ENCODE measurements around the gene F8. TPM values are rescaled to one million over a fixed set of nuclear protein-coding genes. Genes with fewer than 3 reads are reported as not detected.
A peak's percentile ranks its signal among the peaks of the same experiment; 100 is the strongest.

The F8 gene
- total and polyA plus RNA-seq, 9 of the 15 experiments (the other 6 are each of a cell fraction or from before 2014, with no cell fraction given), result 0.41 to 3.8 (median 0.91) TPM

DNA sequence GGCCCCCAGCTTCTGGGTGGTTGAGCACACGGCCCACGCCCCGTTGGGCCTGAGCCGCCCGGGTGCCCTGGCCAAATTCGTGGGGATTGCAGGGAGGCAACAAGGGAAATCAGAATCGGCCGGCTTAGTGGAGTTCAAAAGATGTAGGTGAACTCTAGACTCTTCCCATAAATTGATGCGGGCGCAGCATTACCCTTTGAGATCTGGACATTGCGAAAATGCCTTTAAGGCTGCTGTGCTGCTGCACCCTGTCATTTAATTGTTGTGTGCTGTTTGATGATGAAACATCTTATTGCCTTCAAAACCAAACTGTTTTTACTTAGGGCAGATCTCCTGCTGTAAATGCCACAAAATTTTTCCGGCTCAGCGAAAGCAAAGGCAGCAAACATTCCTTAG lies 216.8 kb downstream of the F8 start (continued):
- 0 out of 4 replicates have a peak, but pooled peaks of 1 of the 2 experiments have one; percentile 8 for TF ChIP-seq MNT (conservative IDR thresholded peaks at IDR 0.05)
- TF ChIP-seq EHMT2 (IDR thresholded peaks at IDR 0.05), result no peak
- TF ChIP-seq POLR3A (IDR thresholded peaks at IDR 0.05; ENCODE audit: borderline replicate concordance, extremely low read depth, insufficient read depth, insufficient read length), result no peak
- TF ChIP-seq, protein P1, sequence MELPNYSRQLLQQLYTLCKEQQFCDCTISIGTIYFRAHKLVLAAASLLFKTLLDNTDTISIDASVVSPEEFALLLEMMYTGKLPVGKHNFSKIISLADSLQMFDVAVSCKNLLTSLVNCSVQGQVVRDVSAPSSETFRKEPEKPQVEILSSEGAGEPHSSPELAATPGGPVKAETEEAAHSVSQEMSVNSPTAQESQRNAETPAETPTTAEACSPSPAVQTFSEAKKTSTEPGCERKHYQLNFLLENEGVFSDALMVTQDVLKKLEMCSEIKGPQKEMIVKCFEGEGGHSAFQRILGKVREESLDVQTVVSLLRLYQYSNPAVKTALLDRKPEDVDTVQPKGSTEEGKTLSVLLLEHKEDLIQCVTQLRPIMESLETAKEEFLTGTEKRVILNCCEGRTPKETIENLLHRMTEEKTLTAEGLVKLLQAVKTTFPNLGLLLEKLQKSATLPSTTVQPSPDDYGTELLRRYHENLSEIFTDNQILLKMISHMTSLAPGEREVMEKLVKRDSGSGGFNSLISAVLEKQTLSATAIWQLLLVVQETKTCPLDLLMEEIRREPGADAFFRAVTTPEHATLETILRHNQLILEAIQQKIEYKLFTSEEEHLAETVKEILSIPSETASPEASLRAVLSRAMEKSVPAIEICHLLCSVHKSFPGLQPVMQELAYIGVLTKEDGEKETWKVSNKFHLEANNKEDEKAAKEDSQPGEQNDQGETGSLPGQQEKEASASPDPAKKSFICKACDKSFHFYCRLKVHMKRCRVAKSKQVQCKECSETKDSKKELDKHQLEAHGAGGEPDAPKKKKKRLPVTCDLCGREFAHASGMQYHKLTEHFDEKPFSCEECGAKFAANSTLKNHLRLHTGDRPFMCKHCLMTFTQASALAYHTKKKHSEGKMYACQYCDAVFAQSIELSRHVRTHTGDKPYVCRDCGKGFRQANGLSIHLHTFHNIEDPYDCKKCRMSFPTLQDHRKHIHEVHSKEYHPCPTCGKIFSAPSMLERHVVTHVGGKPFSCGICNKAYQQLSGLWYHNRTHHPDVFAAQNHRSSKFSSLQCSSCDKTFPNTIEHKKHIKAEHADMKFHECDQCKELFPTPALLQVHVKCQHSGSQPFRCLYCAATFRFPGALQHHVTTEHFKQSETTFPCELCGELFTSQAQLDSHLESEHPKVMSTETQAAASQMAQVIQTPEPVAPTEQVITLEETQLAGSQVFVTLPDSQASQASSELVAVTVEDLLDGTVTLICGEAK (IDR thresholded peaks at IDR 0.05), result 0 out of 2 replicates have a peak, but pooled peaks have one; percentile 17
- TF ChIP-seq, protein P1 (CRISPR knock-in tag; IDR thresholded peaks at IDR 0.05), result no peak
- TF ChIP-seq, protein P2, sequence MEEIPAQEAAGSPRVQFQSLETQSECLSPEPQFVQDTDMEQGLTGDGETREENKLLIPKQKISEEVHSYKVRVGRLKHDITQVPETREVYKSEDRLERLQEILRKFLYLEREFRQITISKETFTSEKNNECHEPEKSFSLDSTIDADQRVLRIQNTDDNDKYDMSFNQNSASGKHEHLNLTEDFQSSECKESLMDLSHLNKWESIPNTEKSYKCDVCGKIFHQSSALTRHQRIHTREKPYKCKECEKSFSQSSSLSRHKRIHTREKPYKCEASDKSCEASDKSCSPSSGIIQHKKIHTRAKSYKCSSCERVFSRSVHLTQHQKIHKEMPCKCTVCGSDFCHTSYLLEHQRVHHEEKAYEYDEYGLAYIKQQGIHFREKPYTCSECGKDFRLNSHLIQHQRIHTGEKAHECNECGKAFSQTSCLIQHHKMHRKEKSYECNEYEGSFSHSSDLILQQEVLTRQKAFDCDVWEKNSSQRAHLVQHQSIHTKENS (CRISPR knock-in tag; IDR thresholded peaks at IDR 0.05), result no peak
- no peak for TF ChIP-seq CEBPG (CRISPR knock-in tag; IDR thresholded peaks at IDR 0.05)
- peak; percentile 56 to 74 for TF ChIP-seq CEBPG (tag; conservative IDR thresholded peaks at IDR 0.05 in 1 of 2, IDR thresholded peaks at IDR 0.05 in 1 of 2)
- TF ChIP-seq DPF2 (IDR thresholded peaks at IDR 0.05), result peak; percentile 39; the same call in 1 of the 2 replicates
- TF ChIP-seq, protein P3, sequence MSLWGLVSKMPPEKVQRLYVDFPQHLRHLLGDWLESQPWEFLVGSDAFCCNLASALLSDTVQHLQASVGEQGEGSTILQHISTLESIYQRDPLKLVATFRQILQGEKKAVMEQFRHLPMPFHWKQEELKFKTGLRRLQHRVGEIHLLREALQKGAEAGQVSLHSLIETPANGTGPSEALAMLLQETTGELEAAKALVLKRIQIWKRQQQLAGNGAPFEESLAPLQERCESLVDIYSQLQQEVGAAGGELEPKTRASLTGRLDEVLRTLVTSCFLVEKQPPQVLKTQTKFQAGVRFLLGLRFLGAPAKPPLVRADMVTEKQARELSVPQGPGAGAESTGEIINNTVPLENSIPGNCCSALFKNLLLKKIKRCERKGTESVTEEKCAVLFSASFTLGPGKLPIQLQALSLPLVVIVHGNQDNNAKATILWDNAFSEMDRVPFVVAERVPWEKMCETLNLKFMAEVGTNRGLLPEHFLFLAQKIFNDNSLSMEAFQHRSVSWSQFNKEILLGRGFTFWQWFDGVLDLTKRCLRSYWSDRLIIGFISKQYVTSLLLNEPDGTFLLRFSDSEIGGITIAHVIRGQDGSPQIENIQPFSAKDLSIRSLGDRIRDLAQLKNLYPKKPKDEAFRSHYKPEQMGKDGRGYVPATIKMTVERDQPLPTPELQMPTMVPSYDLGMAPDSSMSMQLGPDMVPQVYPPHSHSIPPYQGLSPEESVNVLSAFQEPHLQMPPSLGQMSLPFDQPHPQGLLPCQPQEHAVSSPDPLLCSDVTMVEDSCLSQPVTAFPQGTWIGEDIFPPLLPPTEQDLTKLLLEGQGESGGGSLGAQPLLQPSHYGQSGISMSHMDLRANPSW (CRISPR knock-in tag; IDR thresholded peaks at IDR 0.05), result 0 out of 2 replicates have a peak, but pooled peaks have one; percentile 28
- TF ChIP-seq NR2C2 (CRISPR knock-in tag; IDR thresholded peaks at IDR 0.05), result no peak
- peak; percentile 62; the same call in 1 of the 2 replicates for TF ChIP-seq NR2C2 (tag; IDR thresholded peaks at IDR 0.05)
- 0 out of 2 replicates have a peak, but pooled peaks have one; percentile 26 for TF ChIP-seq SMARCC2 (IDR thresholded peaks at IDR 0.05; ENCODE audit: low read depth)

Data from K562 (cell line).